ENCODE results near the gene CAMKMT. TPM values are rescaled to one million over a fixed set of nuclear protein-coding genes. Genes with fewer than 3 reads are reported as not detected.
A peak's percentile ranks its signal among the peaks of the same experiment; 100 is the strongest.
"Not testable (repeated sequence)": the region's sequence is repeated elsewhere in the genome, so short reads cannot be mapped to it uniquely, and the experiment has no call there.

Gene CAMKMT
- total RNA-seq, 1 donor from 2014 or later = 10.0 TPM

DNA sequence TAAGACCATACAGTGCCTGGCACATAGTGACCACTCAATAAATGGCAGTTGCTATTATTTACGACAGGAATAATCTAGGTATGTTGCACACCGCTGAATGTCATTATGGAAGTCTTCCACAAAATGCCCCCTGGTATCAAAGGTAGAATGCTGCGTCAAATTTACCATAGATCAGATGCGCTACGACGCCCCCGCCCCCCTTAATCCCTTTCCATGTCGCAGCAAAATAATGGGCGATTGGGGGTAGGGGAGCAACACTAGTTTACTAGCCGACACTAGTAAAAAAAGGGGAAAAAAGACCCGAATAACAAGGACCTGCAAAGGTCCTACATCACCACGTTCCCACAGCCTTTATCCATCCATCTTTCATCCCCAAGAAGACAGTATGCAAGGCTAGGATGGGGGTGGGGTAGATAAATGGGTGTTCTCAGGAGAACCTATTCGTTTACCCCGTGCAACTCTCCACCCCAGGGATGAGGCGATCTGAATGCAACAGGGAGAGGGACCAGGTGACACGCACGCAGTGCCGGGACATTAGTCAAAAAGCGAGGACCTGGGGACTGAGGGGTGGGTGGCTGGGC lies 908 bp upstream of the CAMKMT start:
- peak; percentile 20 for DNase-seq (ENCODE audit: low read depth)

DNA sequence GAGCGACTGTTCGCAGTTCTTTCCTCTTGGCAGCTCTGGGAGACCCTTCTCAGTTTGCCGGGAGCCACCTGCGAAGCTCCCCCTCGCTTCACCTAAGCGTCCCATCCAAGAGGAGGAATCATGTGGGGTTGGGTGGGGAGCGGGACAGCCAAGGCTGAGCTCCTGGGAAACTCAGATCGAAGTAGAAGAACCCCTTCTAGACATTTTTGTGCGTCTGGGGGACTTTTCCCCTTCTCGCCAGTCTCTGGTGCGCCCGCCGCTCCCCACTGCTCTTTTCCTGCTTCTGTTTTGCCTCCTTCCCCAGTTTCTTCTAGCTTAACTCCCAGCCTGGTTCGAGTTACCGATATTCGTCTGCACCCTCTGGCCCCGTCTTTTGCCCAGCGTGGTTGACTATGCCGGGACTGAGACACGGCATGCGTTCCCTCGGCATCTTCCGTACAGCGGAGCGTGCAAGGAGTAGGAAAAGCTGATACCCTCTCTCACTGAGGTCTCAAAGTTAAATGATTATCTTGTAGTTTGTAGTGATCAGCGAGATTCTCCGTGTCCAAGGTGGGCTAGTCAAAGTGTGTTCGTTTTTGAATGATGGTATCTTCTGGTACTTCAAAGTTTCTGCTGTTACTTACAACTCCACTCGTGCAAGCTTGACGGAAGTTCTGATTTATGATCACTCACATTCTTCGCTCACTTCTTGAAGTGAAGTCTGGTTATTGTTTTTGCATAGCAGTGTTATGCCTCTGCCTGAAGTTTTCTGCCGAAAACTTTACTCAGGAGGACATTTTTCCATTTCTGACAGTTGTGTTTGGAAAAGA lies 664 bp downstream of the CAMKMT start:
- DNase-seq (ENCODE audit: low read depth) = peak; percentile 42

DNA sequence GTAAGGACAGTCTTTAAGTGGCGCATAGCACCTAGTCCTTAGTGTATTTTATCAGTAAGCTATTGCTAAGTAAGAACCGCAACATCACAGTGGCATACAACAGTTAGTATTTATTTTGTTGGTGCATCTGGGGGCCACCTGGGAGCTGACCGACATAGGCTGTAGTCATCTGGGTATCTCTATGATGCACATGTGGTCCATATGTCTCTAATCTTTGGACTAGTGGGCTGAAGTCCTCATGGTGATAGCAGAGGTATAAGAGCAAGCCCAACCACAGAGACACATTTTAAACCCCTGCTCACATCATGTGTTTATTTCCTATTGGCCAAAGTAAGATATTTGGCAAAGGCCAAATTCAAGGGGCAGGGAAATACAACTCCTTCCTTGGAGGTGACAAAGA lies 2.9 kb downstream of the CAMKMT start:
- no peak for DNase-seq (ENCODE audit: low read depth)

DNA sequence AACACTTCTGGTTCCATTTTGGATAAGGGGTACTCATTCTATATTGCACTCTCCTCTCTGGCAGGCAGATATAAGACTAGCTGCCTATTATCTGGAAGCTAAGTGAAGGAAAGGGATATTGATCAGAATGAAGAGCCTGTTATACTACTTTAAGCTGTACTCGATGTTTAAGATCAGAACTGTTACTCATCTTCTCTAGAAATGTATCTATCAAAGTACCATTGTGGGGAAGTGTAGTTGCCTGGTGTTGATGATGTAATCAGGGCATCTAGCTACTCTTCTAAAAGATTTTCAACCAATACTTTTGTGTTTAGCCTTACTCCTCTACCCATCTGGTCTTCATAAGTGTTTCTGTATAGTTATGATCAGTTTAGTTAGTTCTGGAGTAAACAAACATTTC lies 5.8 kb downstream of the CAMKMT start:
- DNase-seq (ENCODE audit: low read depth) = no peak

DNA sequence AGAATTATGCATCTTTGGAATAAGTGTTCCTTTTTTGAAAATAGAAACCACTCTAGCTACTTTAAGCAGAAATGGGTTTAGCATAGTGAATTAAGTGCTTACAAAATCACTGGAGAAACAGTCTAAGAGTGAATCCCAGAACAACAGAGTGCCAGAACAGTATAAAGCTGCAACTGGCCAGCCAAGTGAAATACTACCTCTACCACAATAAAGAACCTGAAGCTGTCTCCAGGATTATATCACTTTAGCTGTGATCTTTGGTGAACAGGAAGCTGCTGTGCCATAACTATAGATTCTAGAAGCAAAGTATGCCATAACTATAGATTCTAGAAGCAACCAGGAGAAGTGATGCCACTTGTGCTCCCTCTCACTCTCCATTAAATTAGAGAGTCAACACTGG lies 7.6 kb downstream of the CAMKMT start:
- no peak for DNase-seq (ENCODE audit: low read depth)

DNA sequence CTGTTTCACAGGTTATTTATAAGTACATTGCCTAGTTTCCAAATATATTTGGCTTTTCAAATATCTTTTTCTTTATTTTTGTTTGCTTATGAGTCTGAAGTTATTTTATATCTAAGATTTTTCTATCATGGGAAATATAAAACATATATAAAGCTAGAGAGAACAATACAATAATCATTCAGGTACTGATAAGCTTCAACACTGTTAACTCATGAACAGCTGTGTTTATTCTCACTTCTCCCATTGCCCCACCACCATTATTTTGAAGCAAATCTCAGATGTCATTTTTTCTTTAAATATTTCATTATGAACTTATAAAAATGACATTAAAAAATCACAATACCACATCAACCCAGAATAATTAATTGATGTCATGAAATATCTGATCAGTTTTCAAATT lies 9.7 kb downstream of the CAMKMT start:
- DNase-seq (ENCODE audit: low read depth) = no peak

DNA sequence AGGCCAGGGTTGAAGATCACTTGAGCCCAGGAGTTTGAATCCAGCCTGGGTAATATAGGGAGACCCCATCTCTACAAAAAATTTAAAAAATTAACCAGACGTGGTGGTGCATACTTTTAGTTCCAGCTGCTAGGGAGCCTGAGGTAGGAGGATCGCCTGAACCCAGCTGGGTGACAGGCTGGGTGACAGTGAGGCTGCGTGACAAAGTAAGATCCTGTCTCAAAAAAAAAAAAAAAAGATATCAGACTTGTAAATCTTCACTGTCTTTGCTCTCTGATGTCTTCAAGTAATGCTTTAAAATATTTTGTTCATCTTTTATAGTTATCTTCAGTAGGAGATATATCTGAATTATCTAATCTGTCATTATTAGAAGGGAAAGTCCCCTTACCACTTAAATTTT lies 10.5 kb downstream of the CAMKMT start:
- no peak for DNase-seq (ENCODE audit: low read depth)

DNA sequence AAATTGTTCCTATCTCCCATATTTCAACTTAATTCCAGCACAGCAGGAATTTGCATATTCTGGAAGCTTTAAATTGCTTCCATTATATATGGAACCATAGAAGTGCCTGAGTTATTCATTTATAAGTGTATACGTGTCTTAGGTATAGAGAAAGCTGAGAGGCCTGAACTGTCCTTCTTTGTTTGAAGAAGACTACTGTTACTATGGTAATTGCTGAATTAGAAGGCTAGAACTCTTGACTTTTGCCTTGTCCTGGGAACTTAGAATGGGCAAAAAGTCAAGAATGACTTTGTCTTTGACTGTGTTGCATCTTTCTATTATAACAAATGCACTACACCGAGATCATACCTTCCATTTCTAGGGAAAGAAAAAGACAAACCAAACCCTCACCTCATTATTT lies 15.7 kb downstream of the CAMKMT start:
- no peak for DNase-seq (ENCODE audit: low read depth)

DNA sequence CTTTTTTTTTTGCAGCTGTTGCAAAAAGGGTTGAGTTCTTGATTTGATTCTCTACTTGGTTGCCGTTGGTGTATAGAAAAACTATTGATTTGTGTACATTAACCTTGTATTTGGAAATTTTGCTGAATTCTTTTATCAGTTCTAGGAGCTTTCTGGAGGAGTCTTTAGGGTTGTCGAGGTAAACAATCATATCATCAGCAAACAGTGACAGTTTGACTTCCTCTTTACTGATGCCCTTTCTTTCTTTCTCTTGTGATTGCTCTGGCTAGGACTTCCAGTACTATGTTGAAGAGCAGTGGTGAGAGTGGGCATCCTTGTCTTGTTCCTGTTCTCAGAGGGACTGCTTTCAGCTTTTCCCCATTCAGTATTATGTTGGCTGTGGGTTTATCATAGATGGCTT lies 23.5 kb downstream of the CAMKMT start:
- DNase-seq (ENCODE audit: low read depth) = not testable (repeated sequence)

DNA sequence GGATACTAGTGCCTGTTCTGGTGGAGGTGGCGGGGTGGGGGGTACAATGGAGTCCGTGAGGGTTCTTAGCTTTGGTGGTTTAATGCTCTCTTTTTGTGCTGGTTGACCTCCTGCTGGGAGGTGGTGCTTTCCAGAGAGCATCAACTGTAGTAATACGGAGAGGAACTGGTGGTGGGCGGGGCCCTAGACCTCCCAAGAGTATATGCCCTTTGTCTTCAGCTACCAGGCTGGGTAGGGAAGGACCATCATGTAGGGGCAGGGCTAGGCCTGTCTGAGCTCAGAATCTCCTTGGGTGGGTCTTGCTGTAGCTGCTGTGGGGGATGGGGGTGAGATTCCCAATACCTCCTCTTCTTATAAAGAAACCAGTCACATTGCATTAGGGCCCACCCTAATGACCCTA lies 27.1 kb downstream of the CAMKMT start:
- no peak for DNase-seq (ENCODE audit: low read depth)

DNA sequence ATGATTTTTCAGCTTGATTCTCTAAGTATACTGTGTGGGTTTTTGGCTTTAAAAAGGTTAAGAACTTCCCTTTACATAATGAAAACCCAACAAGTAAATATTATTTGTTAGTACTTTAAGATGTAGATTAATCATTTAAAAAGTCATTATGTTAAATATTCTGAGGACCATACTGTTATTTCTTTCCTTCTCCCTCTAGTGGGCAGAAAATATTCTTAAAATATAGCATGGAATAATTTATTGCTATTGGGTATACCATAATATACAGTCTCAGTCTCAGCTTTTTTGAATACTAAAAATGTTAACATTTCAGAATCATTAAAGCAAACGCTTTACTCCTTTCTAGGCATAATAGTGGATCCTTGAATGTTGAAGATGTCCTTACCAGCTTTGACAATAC lies 28.1 kb downstream of the CAMKMT start:
- DNase-seq (ENCODE audit: low read depth) = no peak

DNA sequence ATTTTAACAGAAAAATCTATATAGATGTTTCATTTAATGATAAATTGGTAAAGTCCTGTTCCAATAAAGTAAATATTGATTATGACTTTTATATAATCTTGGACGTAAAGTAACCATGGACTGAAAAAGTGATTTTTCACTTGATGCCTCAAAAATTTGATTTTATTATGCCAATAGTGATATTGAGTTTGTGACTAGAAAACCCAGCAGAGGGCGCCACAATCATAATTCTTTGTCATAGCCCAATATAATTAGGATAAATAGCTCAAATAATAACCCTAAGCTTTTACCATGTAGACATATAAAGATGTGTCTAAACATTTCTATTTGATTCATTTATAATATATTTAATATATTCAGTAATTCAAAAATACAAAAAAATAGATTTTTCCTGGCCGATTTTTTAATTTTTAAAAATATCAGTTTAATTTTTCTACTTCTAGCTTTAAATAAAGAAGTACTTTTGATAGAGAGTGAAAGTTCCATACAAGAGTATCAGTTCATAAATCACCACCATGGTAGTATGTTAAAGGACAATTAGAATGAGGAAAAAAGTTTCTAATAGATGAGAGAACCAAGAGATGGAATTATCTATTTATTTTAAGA lies 30.7 kb downstream of the CAMKMT start:
- DNase-seq (ENCODE audit: low read depth) = peak; percentile 19

DNA sequence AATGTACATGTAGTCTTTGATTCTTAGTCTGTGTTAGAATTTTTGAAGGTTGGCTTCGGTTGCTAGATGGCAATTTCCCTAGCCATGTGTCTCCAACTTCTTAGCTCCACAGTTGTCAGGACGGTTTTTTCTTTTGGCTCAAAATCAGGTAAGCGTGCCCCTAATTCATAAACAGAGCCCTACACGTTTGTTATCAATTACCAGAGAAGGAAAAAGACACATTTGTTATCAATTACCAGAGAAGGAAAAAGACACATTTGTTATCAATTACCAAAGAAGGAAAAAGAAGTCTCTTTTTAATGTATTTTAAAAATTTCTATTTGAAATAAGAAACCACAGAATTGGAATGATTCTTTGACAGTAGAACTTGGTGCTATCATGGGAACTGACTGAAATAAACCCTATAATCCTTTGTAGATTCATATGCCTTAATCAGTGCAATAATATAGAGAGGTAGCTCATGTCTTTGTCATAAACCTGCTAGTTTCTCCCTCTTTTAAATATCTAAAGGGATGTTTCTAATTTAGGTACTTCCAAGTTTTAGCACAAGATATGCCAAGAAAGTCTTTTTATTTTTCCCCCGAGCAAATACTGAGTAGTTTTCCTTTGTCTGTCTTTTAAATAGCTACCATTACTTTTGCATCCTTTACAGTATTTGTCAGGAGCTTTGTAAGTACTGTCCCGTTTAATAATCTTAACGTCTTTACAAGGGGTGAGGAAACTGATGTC lies 35.9 kb downstream of the CAMKMT start:
- no peak for DNase-seq (ENCODE audit: low read depth)

DNA sequence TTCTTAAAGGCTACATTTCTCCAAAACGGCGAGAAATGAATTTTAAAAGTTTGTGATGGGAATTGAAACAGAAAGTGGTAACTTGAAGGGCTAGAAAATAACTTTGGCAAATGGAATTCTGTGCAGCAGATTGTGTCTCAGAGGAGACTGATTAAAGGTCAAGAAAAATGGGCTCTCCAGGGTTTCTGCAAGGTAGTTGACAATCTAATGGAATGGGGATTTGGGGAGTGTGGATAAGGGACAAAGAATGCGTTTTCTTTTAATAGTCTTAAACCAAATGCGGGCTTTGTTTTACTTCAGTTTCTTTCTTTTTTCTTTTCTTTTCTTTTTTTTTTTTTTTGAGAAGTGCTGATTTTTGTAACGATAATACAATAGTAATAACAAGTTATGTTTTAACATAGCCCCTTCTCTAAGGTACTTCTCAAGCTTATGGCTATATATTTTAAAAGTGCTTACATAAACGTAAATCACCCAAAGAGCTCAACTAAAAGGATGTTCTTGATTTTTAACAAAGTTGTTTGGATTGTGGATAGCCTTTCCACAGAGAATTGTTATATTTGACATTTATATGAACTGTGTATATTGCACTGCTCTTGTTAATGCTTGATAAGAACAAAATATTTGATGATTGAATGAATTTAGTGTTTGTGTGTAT lies 36.6 kb downstream of the CAMKMT start:
- DNase-seq (ENCODE audit: low read depth) = no peak

DNA sequence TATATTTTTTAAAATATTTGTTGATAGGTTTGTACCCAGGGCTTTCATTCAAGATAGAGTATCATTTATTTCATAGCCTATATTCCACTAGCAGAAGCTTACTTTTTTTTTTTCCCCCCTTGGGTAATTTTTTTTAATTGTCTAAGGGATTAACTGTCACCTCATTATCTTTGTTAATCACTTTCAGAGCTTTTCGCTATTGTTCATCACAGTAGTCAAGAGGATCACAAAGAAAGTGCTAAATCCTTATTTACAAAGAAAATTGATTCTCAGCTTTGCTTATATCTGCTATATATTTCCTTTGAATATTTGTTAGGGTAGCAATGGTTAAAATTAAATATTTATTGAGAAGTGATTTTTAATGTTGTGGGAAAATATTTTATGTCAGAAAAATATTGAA lies 59.0 kb downstream of the CAMKMT start:
- no peak for DNase-seq (ENCODE audit: low read depth)

DNA sequence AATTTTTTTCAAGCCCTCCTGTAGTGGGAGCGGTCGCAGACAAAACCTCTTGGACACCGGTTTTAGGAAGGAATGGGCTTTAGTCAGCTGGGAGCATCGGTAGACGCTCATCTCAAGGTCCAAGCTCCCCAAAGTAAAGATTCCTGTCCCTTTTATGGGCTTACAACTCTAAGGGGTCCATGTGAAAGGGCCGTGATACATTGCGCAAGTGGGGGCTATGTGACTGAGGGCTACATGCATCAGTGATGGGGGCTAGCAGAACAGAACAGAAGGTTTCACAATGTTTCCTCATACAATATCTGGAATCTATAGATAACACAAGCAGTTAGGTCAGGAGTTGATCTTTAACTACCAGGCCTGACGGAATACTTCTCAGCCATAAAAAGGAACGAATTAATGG lies 62.5 kb downstream of the CAMKMT start:
- DNase-seq (ENCODE audit: low read depth) = no peak

DNA sequence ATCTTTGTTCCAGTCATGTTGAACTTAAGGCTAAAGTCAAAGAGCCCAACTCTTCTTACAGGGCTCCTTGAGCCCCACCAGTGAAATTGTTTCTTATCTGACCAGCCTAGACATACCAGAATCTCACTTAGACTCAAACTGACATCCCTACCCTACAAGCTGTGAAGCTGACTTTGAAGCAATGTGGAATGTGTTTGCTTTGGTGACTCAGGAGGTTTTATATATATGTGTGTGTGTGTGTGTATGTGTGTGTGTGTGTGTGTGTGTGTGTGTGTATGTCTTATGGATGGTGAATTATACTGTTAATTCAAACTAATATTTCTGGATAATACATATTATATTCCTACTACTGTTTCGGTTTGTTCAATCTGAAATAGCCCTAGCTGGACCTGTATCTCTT lies 67.3 kb downstream of the CAMKMT start:
- no peak for DNase-seq (ENCODE audit: low read depth)

DNA sequence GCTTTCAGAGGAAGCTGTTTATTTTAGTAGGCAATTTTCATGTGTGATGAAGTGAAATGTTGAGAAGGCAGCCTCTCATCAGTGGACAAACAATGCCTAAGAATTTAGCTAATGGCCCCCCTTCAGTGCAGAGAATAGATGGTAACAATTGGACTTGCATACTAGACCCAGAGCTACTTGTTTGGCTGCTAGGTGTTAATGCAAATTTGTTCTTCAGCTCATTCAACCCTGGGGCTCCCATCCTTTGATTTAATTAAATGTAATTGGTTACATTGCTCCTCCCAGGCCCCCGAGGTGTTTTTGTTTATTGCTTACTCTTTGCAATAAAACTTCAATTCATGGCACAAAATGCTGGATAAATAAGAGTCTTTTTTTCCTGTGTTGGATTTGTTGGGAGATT lies 68.6 kb downstream of the CAMKMT start:
- no peak for DNase-seq (ENCODE audit: low read depth)

DNA sequence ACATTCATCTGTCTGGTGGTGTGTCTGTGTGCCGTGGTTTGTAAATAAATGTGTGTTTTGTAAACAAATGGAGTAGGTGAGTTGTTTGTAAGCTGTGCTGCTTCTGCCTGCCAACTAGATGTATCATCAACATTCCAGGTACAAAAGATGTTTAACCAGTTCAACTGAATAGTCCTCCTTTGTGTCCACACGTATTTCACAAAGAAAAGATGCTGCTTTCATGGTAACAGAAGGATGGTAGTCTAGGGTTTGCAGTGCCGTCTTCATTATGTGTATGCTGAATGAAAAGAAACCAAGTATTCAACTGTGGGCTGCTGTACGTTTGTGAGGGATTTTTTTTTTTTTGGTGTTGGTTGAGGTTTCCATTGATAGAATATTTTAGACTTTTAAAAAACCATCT lies 72.1 kb downstream of the CAMKMT start:
- DNase-seq (ENCODE audit: low read depth) = no peak

DNA sequence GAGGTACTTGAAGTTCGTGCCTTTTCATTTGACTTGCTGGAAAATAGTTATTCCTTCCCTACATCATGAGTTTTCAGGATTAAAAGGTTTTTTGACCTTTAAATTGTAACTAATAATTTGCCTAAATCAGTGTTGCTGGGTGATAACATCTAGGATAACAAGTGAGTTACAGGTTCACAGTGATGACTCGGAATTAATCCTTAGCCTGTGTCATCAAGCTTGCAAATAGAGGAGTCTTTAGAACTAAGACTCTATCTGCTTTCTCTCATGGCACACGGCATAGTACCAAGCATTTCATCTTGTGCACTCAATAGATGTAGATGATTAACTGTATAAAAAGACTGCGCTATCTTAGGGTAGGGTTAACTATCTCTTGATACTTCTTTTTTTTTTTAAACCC lies 79.5 kb downstream of the CAMKMT start:
- DNase-seq (ENCODE audit: low read depth) = peak; percentile 28

DNA sequence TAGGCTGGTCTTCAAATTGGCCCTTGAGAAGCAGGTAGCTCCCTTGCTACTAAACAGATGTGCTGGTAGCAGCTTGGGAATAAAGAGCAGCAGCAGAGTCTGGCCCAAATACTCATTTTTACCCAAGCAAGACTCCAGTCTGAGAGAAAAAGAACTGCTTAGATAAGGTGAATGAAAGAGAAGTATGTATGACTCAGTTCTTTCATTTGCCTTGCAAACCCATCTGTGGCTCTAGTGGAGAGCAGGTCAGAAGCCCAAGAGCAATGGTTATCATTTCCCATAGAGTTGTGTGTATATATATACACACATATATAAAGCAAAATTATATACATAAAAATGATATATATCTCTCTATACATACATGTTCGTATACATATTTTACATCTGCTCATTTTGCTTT lies 80.3 kb downstream of the CAMKMT start:
- DNase-seq (ENCODE audit: low read depth) = no peak

DNA sequence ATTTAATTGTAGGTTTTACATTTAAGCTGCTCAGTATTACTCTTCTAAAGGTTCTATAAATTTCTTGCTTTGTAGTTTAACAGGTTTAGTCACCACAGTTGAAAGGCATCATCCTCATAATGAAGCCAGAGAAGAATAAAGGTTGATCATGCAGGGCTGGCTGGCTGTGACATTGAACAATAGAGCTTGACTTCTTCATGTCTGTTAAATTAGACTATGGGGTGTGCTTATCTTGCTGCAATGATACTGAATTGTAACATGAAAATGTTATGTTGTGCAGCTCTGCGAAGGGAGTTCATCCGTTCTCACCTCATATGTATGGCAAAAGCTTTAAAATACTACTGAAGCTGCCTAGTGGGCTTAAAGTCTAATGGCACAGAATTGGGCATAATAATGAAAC lies 81.8 kb downstream of the CAMKMT start:
- DNase-seq (ENCODE audit: low read depth) = no peak

All from renal cortical epithelial cell (primary cell).